AG04449 (cell line): ENCODE results near the gene ATP12A.

Experiments used
- CTCF ChIA-PET: fragments of 350-600 bp; formaldehyde crosslinking; extraction: SDS; loops from one replicate; lab custom pipeline; 2021; ENCODE audit warnings: antibody characterized with exemption; lab: Yijun Ruan, JAX
- POLR2A ChIA-PET: fragments of 400-600, 350-600 bp; formaldehyde crosslinking; extraction: SDS; loops from one replicate; lab custom pipeline; 2020; ENCODE audit warnings: antibody characterized with exemption, inconsistent platforms; lab: Yijun Ruan, JAX
- DNase-seq: peaks from one replicate; pipeline ENCODE4 v3.0.0-alpha.2; 2010; ENCODE audit warnings: low read depth, low spot score
- H3K4me3 ChIP-seq: 2 replicates; pipeline ENCODE4 v1.5.1; 2011; ENCODE audit warnings: low read depth, mild to moderate bottlenecking, control low read depth, low read length
- CTCF ChIP-seq: IDR thresholded peaks from one replicate; pipeline ENCODE4 v1.5.1; 2011; ENCODE audit warnings: mild to moderate bottlenecking, moderate library complexity, low read length, control low read depth, inconsistent platforms; ENCODE audit not compliant: insufficient read depth; ENCODE audit errors: missing control alignments

Gene ATP12A

GRCh38 chr13:24716446-24716845 is 36.2 kb downstream of the ATP12A start:
- no peak for DNase-seq
- POLR2A ChIA-PET = no interaction called here
- no peak for TF ChIP-seq CTCF
- CTCF ChIA-PET = no interaction called here
- no peak overlapping the region for H3K4me3 ChIP-seq

GRCh38 chr13:24717217-24717616 is 37.0 kb downstream of the ATP12A start:
- no peak for TF ChIP-seq CTCF
- POLR2A ChIA-PET = no interaction called here

GRCh38 chr13:24718192-24718965 is 38.2 kb downstream of the ATP12A start:
- ChIA-PET CTCF (no interaction called here), POLR2A (no interaction called here)
- DNase-seq = no peak
- TF ChIP-seq CTCF = no peak
- no peak overlapping the region for H3K4me3 ChIP-seq

More at GRCh38 chr13:24717217-24717616, 37.0 kb downstream of the ATP12A start:
- CTCF ChIA-PET = no interaction called here
- DNase-seq = no peak
- no peak overlapping the region for H3K4me3 ChIP-seq

- CTCF ChIA-PET = interaction anchor here (1.1 to 1.3 kb wide), 2 partner anchors 8 to 10 kb away, joined by 4 to 5 read pairs; no protein-coding TSS in a partner anchor
- no peak for TF ChIP-seq CTCF
- no peak overlapping the region for H3K4me3 ChIP-seq
- no peak for DNase-seq
- POLR2A ChIA-PET = no interaction called here
Observed at GRCh38 chr13:24719139-24719538, 38.9 kb downstream of the ATP12A start.

GRCh38 chr13:24723206-24723605 is 43.0 kb downstream of the ATP12A start:
- no peak for TF ChIP-seq CTCF
- no peak for DNase-seq
- POLR2A ChIA-PET = no interaction called here
- CTCF ChIA-PET = interaction anchor here (1.0 to 6.2 kb wide), 4 partner anchors 9 to 143 kb away, joined by 3 to 119 read pairs (median 4); no protein-coding TSS in a partner anchor
- no peak overlapping the region for H3K4me3 ChIP-seq

- ChIA-PET CTCF (interaction anchor here (1.1 to 6.2 kb wide), 5 partner anchors 12 to 243 kb away, joined by 3 to 119 read pairs (median 15); no protein-coding TSS in a partner anchor), POLR2A (no interaction called here)
- no peak overlapping the region for H3K4me3 ChIP-seq
- no peak for DNase-seq
- no peak for TF ChIP-seq CTCF
Observed at GRCh38 chr13:24724714-24725113, 44.5 kb downstream of the ATP12A start.
